SK-N-SH (cell line): ENCODE measurements around the gene TUBA4A. TPM values are rescaled to one million over a fixed set of nuclear protein-coding genes. Genes with fewer than 3 reads are reported as not detected.

Source experiments
- CTCF ChIA-PET: fragments of 300-600, 350-600 bp; formaldehyde crosslinking; extraction: SDS; loops from one replicate; lab custom pipeline; 2021; lab: Yijun Ruan, JAX
- POLR2A ChIA-PET: fragments of 350-600 bp; sonication (Branson Sonifier 250); formaldehyde crosslinking; extraction: SDS; loops from one replicate; lab custom pipeline; 2020; ENCODE audit warnings: antibody characterized with exemption, inconsistent platforms; lab: Yijun Ruan, JAX
- DNase-seq: peaks from one replicate; pipeline ENCODE4 v3.0.0; 2012
- H2AFZ ChIP-seq: fragments of 200-600 bp; sonication (generic); 2 replicates; pipeline ENCODE4 v1.8.1; 2016; ENCODE audit warnings: antibody characterized with exemption, mild to moderate bottlenecking, low read depth
- H3F3A ChIP-seq: fragments of 200-600 bp; sonication (generic); replicated peaks from 2 replicates; pipeline ENCODE3; 2016; ENCODE audit warnings: antibody characterized with exemption, mild to moderate bottlenecking; ENCODE audit not compliant: insufficient read depth
- H3K27ac ChIP-seq, 2 experiments: fragments of 200-500 bp in 1 of 2; fragments of 200-600 bp in 1 of 2; sonication (Bioruptor generic) in 1 of 2; sonication (generic), shearing (Covaris generic) in 1 of 2; 2 replicates each; pipeline versions ENCODE4 v1.5.1 to v1.6.1; 2014 to 2016; ENCODE audit warnings: low read depth in 2 of 2, inconsistent platforms in 1 of 2, low read length in 1 of 2, mild to moderate bottlenecking in 1 of 2, mixed read lengths in 1 of 2
- H3K27me3 ChIP-seq: fragments of 200-600 bp; sonication (generic), shearing (Covaris generic); 2 replicates; pipeline ENCODE4 v1.6.1; 2016; ENCODE audit warnings: mixed run types; ENCODE audit not compliant: insufficient read depth
- H3K36me3 ChIP-seq, 2 experiments: fragments of 200-500 bp in 1 of 2; fragments of 200-600 bp in 1 of 2; sonication (Bioruptor generic) in 1 of 2; sonication (generic) in 1 of 2; replicated peaks in 1 of 2; 2 replicates each; pipeline versions ENCODE3 to v1.5.1; 2014 to 2016; ENCODE audit warnings: low read length in 1 of 2, mild to moderate bottlenecking in 1 of 2; ENCODE audit not compliant: insufficient read depth in 2 of 2, control insufficient read depth in 1 of 2
- H3K4me1 ChIP-seq, 2 experiments: fragments of 200-500 bp in 1 of 2; fragments of 200-600 bp in 1 of 2; sonication (Bioruptor generic) in 1 of 2; sonication (generic), shearing (Covaris generic) in 1 of 2; 2 replicates each; pipeline versions ENCODE4 v1.5.1 to v1.6.1; 2014 to 2016; ENCODE audit warnings: low read depth in 1 of 2, low read length in 1 of 2, mixed run types in 1 of 2; ENCODE audit not compliant: insufficient read depth in 2 of 2, control insufficient read depth in 1 of 2
- H3K4me2 ChIP-seq: fragments of 200-600 bp; sonication (generic), shearing (Covaris generic); 2 replicates; pipeline ENCODE4 v1.6.1; 2017; ENCODE audit warnings: mixed run types
- H3K4me3 ChIP-seq, 2 experiments: fragments of 200-500 bp in 1 of 2; fragments of 200-600 bp in 1 of 2; sonication (Bioruptor generic) in 1 of 2; sonication (generic), shearing (Covaris generic) in 1 of 2; 2 replicates each; pipeline versions ENCODE4 v1.5.1 to v1.8.1; 2014 to 2016; ENCODE audit warnings: low read depth in 2 of 2, inconsistent platforms in 1 of 2, low read length in 1 of 2, mild to moderate bottlenecking in 1 of 2, mixed read lengths in 1 of 2, moderate library complexity in 1 of 2
- H3K79me2 ChIP-seq: fragments of 200-600 bp; sonication (generic); 2 replicates; pipeline ENCODE4 v1.8.1; 2017; ENCODE audit warnings: mild to moderate bottlenecking; ENCODE audit not compliant: insufficient read depth
- H3K9ac ChIP-seq: fragments of 200-600 bp; sonication (generic); 2 replicates; pipeline ENCODE4 v1.6.1; 2017; ENCODE audit warnings: mixed run types
- H3K9me2 ChIP-seq: fragments of 200-600 bp; sonication (generic); 2 replicates; pipeline ENCODE4 v1.6.1; 2017; ENCODE audit warnings: mixed run types
- H3K9me3 ChIP-seq: fragments of 200-600 bp; sonication (generic); 2 replicates; pipeline ENCODE4 v1.6.1; 2017; ENCODE audit warnings: mixed run types, mild to moderate bottlenecking, moderate library complexity
- H4K20me1 ChIP-seq: fragments of 200-600 bp; sonication (generic); 2 replicates; pipeline ENCODE4 v1.6.1; 2017; ENCODE audit warnings: mild to moderate bottlenecking, mixed run types; ENCODE audit not compliant: insufficient read depth
- CHD2 ChIP-seq: fragments of 150-350 bp; IDR thresholded peaks from 2 replicates; pipeline ENCODE4 v1.6.1; 2018; ENCODE audit warnings: low read length; ENCODE audit not compliant: partially characterized antibody
- EP300 ChIP-seq, 2 experiments: IDR thresholded peaks; 2 replicates each; pipeline versions ENCODE4 v1.4.0 to v1.6.1; 2012; ENCODE audit warnings: borderline replicate concordance in 1 of 2, low read depth in 1 of 2, low read length in 1 of 2
- MXI1 ChIP-seq: IDR thresholded peaks from 2 replicates; pipeline ENCODE4 v1.6.1; 2012; ENCODE audit warnings: mild to moderate bottlenecking, low read depth, low read length, improper control_type of control experiment
- NFIC ChIP-seq: IDR thresholded peaks from 2 replicates; pipeline ENCODE4 v1.4.0; 2012; ENCODE audit warnings: borderline replicate concordance
- PBX3 ChIP-seq: IDR thresholded peaks from 2 replicates; pipeline ENCODE4; 2012
- RAD21 ChIP-seq: IDR thresholded peaks from 2 replicates; pipeline ENCODE4 v1.6.1; 2012; ENCODE audit warnings: mild to moderate bottlenecking, low read length
- SIN3A ChIP-seq: IDR thresholded peaks from 2 replicates; pipeline ENCODE4 v1.6.1; 2012; ENCODE audit warnings: low read depth, mild to moderate bottlenecking, low read length, moderate library complexity, borderline replicate concordance
- SMC3 ChIP-seq: IDR thresholded peaks from 2 replicates; pipeline ENCODE4 v1.6.1; 2012; ENCODE audit warnings: low read depth, low read length, improper control_type of control experiment
- TCF12 ChIP-seq: IDR thresholded peaks from 2 replicates; pipeline ENCODE4 v1.4.0; 2012
- TEAD4 ChIP-seq: IDR thresholded peaks from 2 replicates; pipeline ENCODE4 v1.4.0; 2012; ENCODE audit warnings: mild to moderate bottlenecking, borderline replicate concordance; ENCODE audit not compliant: insufficient read depth
- YY1 ChIP-seq: IDR thresholded peaks from 2 replicates; pipeline ENCODE4 v1.4.0; 2012; ENCODE audit warnings: low read depth, mild to moderate bottlenecking
- WGBS: methylation state at CpG from one replicate; pipeline ENCODE4 v1.1.6; 2017; ENCODE audit warnings: low lambda C conversion rate; 5-methylcytosine and 5-hydroxymethylcytosine counted together
- polyA plus RNA-seq, 3 experiments: library from polyadenylated mRNA; depleted of rRNA; stranded (reverse); fragments of >200 nt; gene quantifications; 2 replicates each; pipeline ENCODE4 v1.2.3, GENCODE V29; 2012
- TF ChIP-seq, protein P1 (sequence below): IDR thresholded peaks from 2 replicates; pipeline ENCODE4 v1.4.0; 2012; ENCODE audit warnings: low read depth
- TF ChIP-seq, protein P2 (sequence below): fragments of 150-350 bp; IDR thresholded peaks from 2 replicates; pipeline ENCODE4 v1.6.1; 2016; ENCODE audit warnings: mild to moderate bottlenecking, low read depth, low read length

Gene TUBA4A
- polyA plus RNA-seq, 1 of the 3 experiments (the other 2 are of a cell fraction) = 6.2 TPM

DNA sequence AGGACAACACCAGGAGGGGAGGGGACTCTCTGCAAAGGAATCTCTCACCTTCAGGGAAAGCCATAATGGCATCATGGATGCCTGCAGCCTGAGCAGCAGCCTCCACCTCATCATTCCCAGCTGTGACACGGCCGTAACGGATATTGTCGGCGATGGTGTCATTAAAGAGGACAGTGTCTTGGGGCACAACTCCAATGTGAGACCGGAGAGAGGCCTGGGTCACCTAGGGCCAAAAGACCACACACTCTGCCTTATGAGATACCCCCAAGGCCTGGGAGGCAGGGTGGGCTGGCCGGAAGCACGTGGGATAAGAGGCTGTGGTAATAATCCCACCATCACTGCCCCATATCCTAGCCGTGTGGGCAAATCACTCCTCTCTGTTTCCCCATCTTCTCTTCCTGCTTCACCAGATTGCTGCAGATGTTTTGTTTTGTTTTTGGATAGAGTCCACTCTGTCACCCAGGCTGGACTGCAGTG lies 42.8 kb downstream of the TUBA4A start:
- no peaks in the 10 kb centered on the region for H3K9me2 ChIP-seq
- peaks cover 13 to 20% of the 10 kb centered on the region in 2 experiments; a peak in 3 of 4 replicates for H3K4me1 ChIP-seq
- no peaks in the 10 kb centered on the region for H3K9me3 ChIP-seq
- 96% methylated on average over 9 of the region's 9 CpGs for WGBS
- TF ChIP-seq TCF12 (no peak), RAD21 (no peak), CHD2 (no peak), SIN3A (no peak), NFIC (no peak), TEAD4 (no peak)
- H3K9ac ChIP-seq = no peak overlapping the region
- CTCF ChIA-PET = interaction anchor here (0.6 to 3.4 kb wide), 7 partner anchors 30 to 363 kb away, joined by 3 to 22 read pairs (median 4); partner anchors contain the start of gene CNPPD1
- no peak overlapping the region for H3K27ac ChIP-seq
- no peak overlapping the region for H3K4me2 ChIP-seq
- DNase-seq = no peak
- H3K27me3 ChIP-seq = no peaks in the 10 kb centered on the region
- peaks cover 10% of the 10 kb centered on the region for H3F3A ChIP-seq
- H2AFZ ChIP-seq = no peak overlapping the region
- H4K20me1 ChIP-seq = no peaks in the 10 kb centered on the region
- no peak overlapping the region for H3K4me3 ChIP-seq
- POLR2A ChIA-PET = no interaction called here
- H3K36me3 ChIP-seq = peaks cover 20 to 54% of the 10 kb centered on the region in 2 experiments
- no peaks in the 10 kb centered on the region for H3K79me2 ChIP-seq

GRCh38 chr2:219210196-219210885 lies 43.4 kb downstream of the TUBA4A start:
- ChIA-PET POLR2A (no interaction called here), CTCF (interaction anchor here (1.2 to 1.8 kb wide), 4 partner anchors 34 to 85 kb away, joined by 3 to 4 read pairs (median 4); partner anchors contain the start of gene CNPPD1)
- Histone ChIP-seq H3K27me3 (no peaks in the 10 kb centered on the region), H3K9me2 (no peaks in the 10 kb centered on the region), H3K79me2 (no peaks in the 10 kb centered on the region), H3K27ac (no peak overlapping the region), H3F3A (peaks cover 12% of the 10 kb centered on the region), H4K20me1 (no peaks in the 10 kb centered on the region), H3K36me3 (peaks cover 18 to 49% of the 10 kb centered on the region in 2 experiments), H3K9me3 (no peaks in the 10 kb centered on the region), H3K9ac (no peak overlapping the region), H3K4me1 (peaks cover 13 to 20% of the 10 kb centered on the region in 2 experiments; a peak in 3 of 4 replicates), H3K4me3 (no peak overlapping the region), H3K4me2 (no peak overlapping the region), H2AFZ (no peak overlapping the region)
- no peak for DNase-seq
- 96% methylated on average over 24 of the region's 24 CpGs for WGBS
- TF ChIP-seq, protein P1, sequence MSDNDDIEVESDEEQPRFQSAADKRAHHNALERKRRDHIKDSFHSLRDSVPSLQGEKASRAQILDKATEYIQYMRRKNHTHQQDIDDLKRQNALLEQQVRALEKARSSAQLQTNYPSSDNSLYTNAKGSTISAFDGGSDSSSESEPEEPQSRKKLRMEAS = no peak
- no peak for TF ChIP-seq CHD2
- TF ChIP-seq SMC3 = no peak
- no peak for TF ChIP-seq PBX3
- TF ChIP-seq, protein P2, sequence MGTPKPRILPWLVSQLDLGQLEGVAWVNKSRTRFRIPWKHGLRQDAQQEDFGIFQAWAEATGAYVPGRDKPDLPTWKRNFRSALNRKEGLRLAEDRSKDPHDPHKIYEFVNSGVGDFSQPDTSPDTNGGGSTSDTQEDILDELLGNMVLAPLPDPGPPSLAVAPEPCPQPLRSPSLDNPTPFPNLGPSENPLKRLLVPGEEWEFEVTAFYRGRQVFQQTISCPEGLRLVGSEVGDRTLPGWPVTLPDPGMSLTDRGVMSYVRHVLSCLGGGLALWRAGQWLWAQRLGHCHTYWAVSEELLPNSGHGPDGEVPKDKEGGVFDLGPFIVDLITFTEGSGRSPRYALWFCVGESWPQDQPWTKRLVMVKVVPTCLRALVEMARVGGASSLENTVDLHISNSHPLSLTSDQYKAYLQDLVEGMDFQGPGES = no peak
- no peak for TF ChIP-seq YY1
- no peak for TF ChIP-seq MXI1
- TF ChIP-seq EP300 (IDR thresholded peaks at IDR 0.05; ENCODE audit: borderline replicate concordance in 1 of 2, low read depth in 1 of 2, low read length in 1 of 2) = no peak
